H1 (cell line): Measurements from ENCODE around the gene GNL2. TPM values are rescaled to one million over a fixed set of nuclear protein-coding genes. Genes with fewer than 3 reads are reported as not detected.

ENCODE experiments used
- HDAC2 ChIP-seq, 2 experiments: fragments of 300-600 bp in 1 of 2; sonication (generic) in 1 of 2; IDR thresholded peaks; 2 replicates each; pipeline ENCODE4 v1.6.1; 2011 to 2012; ENCODE audit warnings: low read depth in 2 of 2, low read length in 2 of 2, mild to moderate bottlenecking in 2 of 2, moderate library complexity in 2 of 2, borderline replicate concordance in 1 of 2, inconsistent platforms in 1 of 2
- JUND ChIP-seq: IDR thresholded peaks from 2 replicates; pipeline ENCODE4 v1.6.1; 2011; ENCODE audit warnings: mild to moderate bottlenecking, improper control_type of control experiment, low read length
- PHF8 ChIP-seq: fragments of 200-600 bp; sonication (generic); conservative IDR thresholded peaks from 2 replicates; pipeline ENCODE4 v1.7.1; 2012; ENCODE audit warnings: low read depth, mild to moderate bottlenecking, inconsistent platforms, low read length, moderate library complexity
- POLR2AphosphoS5 ChIP-seq: IDR thresholded peaks from 2 replicates; pipeline ENCODE4 v1.6.1; 2011; ENCODE audit warnings: low read depth, low read length
- polyA plus RNA-seq, 7 experiments: library from polyadenylated mRNA; depleted of rRNA in 3 of 7; stranded (reverse) in 5 of 7; unstranded in 2 of 7; fragments of >200 nt in 5 of 7; fragments of 200-250 nt in 2 of 7; gene quantifications; 1 replicate in 5 of 7; 2 replicates in 1 of 7; 4 replicates in 1 of 7; pipeline versions ENCODE4 v1.2.1 to v1.2.3, GENCODE V29; 2011 to 2013; ENCODE audit warnings: missing spikeins in 2 of 7, mixed read lengths in 2 of 7
- total RNA-seq: library from RNA; stranded (reverse); fragmentation: NEBNext Ultra II Directional; extraction: Animal tissue kit (Norgen Biotek cat#: 25700); gene quantifications from 2 replicates; pipeline ENCODE4 v1.2.1, GENCODE V29; 2021

The GNL2 gene
- total and polyA plus RNA-seq, 2 of the 8 experiments (the other 6 are each of a cell fraction or from before 2014, with no cell fraction given): 22.2 to 88.3 TPM

- TF ChIP-seq HDAC2 (IDR thresholded peaks at IDR 0.05; ENCODE audit: borderline replicate concordance in 1 of 2, low read depth in 2 of 2, low read length in 2 of 2) (no peak), POLR2AphosphoS5 (no peak), JUND (no peak), PHF8 (no peak)
- TF ChIP-seq, all 59 proteins: peak for 0
These were observed 20.6 kb upstream of the GNL2 start (continued) for GRCh38 chr1:37616330-37616729.
